Measurements from ENCODE around the gene ASTL.

DNA sequence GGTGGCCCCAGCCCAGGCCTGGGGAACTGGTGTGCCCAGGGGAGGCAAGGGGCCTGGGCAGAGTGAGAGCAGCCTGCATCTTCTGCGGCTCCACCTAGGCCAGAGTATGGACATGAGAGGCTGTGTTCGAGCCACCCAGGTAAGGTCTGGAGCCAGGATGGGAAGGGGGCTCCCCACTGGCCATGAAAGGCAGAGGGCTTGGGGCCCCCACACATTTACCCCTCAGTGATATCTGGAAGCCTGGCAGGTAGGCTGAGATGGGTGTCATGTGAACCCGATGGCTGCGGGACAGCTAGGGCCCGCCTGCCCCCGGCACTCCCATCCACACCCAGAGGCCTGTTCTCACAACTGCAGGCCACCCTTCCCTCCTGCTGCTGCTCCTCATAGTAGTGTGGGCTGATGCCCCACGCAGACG lies 35.1 kb downstream of the ASTL start:
- no peak for TF ChIP-seq POLR2A (IDR thresholded peaks at IDR 0.05)
- TF ChIP-seq, protein P1, sequence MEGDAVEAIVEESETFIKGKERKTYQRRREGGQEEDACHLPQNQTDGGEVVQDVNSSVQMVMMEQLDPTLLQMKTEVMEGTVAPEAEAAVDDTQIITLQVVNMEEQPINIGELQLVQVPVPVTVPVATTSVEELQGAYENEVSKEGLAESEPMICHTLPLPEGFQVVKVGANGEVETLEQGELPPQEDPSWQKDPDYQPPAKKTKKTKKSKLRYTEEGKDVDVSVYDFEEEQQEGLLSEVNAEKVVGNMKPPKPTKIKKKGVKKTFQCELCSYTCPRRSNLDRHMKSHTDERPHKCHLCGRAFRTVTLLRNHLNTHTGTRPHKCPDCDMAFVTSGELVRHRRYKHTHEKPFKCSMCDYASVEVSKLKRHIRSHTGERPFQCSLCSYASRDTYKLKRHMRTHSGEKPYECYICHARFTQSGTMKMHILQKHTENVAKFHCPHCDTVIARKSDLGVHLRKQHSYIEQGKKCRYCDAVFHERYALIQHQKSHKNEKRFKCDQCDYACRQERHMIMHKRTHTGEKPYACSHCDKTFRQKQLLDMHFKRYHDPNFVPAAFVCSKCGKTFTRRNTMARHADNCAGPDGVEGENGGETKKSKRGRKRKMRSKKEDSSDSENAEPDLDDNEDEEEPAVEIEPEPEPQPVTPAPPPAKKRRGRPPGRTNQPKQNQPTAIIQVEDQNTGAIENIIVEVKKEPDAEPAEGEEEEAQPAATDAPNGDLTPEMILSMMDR (IDR thresholded peaks at IDR 0.05 in 4 of 5, conservative IDR thresholded peaks at IDR 0.05 in 1 of 5), result no peak

Measured in gastrocnemius medialis (tissue), 4 donors.